Measurements from ENCODE around the gene LRPPRC. TPM values are rescaled to one million over a fixed set of nuclear protein-coding genes. Genes with fewer than 3 reads are reported as not detected.

The LRPPRC gene
- total RNA-seq, 1 experiment from 2014 or later, result 253 TPM

GRCh38 chr2:43958397-43959275 is 37.2 kb downstream of the LRPPRC start:
- CTCF ChIA-PET, result interaction anchor here (1.9 kb wide), 1 partner anchor 9 kb away, joined by 4 read pairs; no protein-coding TSS in a partner anchor
- no peak overlapping the region for H3K27ac Mint-ChIP-seq
- peaks cover 89% of the 10 kb centered on the region for H3K36me3 Mint-ChIP-seq
- DNase-seq (ENCODE audit: low spot score), result no peak
- H3K4me1 Mint-ChIP-seq, result no peaks in the 10 kb centered on the region
- no peak overlapping the region for H3K4me3 Mint-ChIP-seq
- POLR2A ChIA-PET, result interaction anchor here (0.6 kb wide), 1 partner anchor 255 kb away, joined by 3 read pairs; no protein-coding TSS in a partner anchor
- TF ChIP-seq FOXP1 (CRISPR knock-in tag; IDR thresholded peaks at IDR 0.05; ENCODE audit: borderline replicate concordance) (no peak), KAT7 (CRISPR knock-in tag; IDR thresholded peaks at IDR 0.05; ENCODE audit: borderline replicate concordance) (no peak), AFF4 (CRISPR knock-in tag; IDR thresholded peaks at IDR 0.05; ENCODE audit: borderline replicate concordance) (no peak), ZNF671 (CRISPR knock-in tag; IDR thresholded peaks at IDR 0.05) (no peak), USF1 (CRISPR knock-in tag; IDR thresholded peaks at IDR 0.05) (no peak), SP1 (CRISPR knock-in tag; conservative IDR thresholded peaks at IDR 0.05) (no peak)
- H3K27me3 Mint-ChIP-seq (ENCODE audit: low read depth), result no peaks in the 10 kb centered on the region
- no peaks in the 10 kb centered on the region for H3K9me3 Mint-ChIP-seq
- ATAC-seq, result no peak

- Mint-ChIP-seq H3K27ac (no peak overlapping the region), H3K4me3 (no peak overlapping the region)
- no peak for DNase-seq (ENCODE audit: low spot score)
- TF ChIP-seq ZSCAN18 (CRISPR knock-in tag; IDR thresholded peaks at IDR 0.05) (no peak), MLX (CRISPR knock-in tag; IDR thresholded peaks at IDR 0.05) (no peak), ZNF121 (CRISPR knock-in tag; IDR thresholded peaks at IDR 0.05) (no peak), ZNF219 (CRISPR knock-in tag; IDR thresholded peaks at IDR 0.05; ENCODE audit: borderline replicate concordance) (no peak), ESRRA (CRISPR knock-in tag; IDR thresholded peaks at IDR 0.05; ENCODE audit: borderline replicate concordance) (no peak), ZNF232 (CRISPR knock-in tag; IDR thresholded peaks at IDR 0.05) (no peak), ZNF317 (CRISPR knock-in tag; IDR thresholded peaks at IDR 0.05; ENCODE audit: borderline replicate concordance, low read depth) (no peak), SMAD4 (CRISPR knock-in tag; IDR thresholded peaks at IDR 0.05) (no peak), RORB (CRISPR knock-in tag; IDR thresholded peaks at IDR 0.05) (no peak), TEAD4 (CRISPR knock-in tag; IDR thresholded peaks at IDR 0.05) (no peak), JAZF1 (CRISPR knock-in tag; IDR thresholded peaks at IDR 0.05) (no peak), CTCF (IDR thresholded peaks at IDR 0.05) (no peak), ZNF416 (CRISPR knock-in tag; IDR thresholded peaks at IDR 0.05) (no peak), NR1H2 (CRISPR knock-in tag; IDR thresholded peaks at IDR 0.05) (no peak), STAT6 (CRISPR knock-in tag; conservative IDR thresholded peaks at IDR 0.05; ENCODE audit: low read depth) (no peak)
Measured at GRCh38 chr2:43950383-43951008, 45.3 kb downstream of the LRPPRC start.

More at GRCh38 chr2:43950383-43951008, 45.3 kb downstream of the LRPPRC start:
- ATAC-seq, result peak; percentile 34
- Mint-ChIP-seq H3K9me3 (no peaks in the 10 kb centered on the region), H3K36me3 (peaks cover 80% of the 10 kb centered on the region), H3K27me3 (ENCODE audit: low read depth) (no peaks in the 10 kb centered on the region), H3K4me1 (peaks cover 23% of the 10 kb centered on the region)
- CTCF ChIA-PET, result interaction anchor here (0.7 to 1.0 kb wide), 3 partner anchors 9 to 13 kb away, joined by 3 to 4 read pairs (median 3); no protein-coding TSS in a partner anchor
- POLR2A ChIA-PET, result no interaction called here
